Adipose tissue (tissue), 3 donors: ENCODE measurements around the gene PNKP. TPM values are rescaled to one million over a fixed set of nuclear protein-coding genes. Genes with fewer than 3 reads are reported as not detected.

ENCODE experiments used
- H3K27ac ChIP-seq: one replicate; pipeline ENCODE4 v1.5.1; 2013; ENCODE audit warnings: low read depth, low read length
- WGBS, 3 donors: extraction: QIAGEN DNeasy Blood & Tissue Kit; methylation state at CpG; one replicate each; pipeline ENCODE4 v1.1.7; 2013; 5-methylcytosine and 5-hydroxymethylcytosine counted together
- polyA plus RNA-seq, 3 donors: library from polyadenylated mRNA; stranded (reverse); fragments of 200-250 nt; gene quantifications; one replicate each; pipeline ENCODE4 v1.2.3, GENCODE V29; 2013
- donor health status: healthy with polysubstance abuse.
- donor health status: Bipolar disorder and iron deficiency.
- donor health status: healthy.

The PNKP gene
- polyA plus RNA-seq, 3 donors: 29.7 to 50.9 (median 45.8) TPM

DNA sequence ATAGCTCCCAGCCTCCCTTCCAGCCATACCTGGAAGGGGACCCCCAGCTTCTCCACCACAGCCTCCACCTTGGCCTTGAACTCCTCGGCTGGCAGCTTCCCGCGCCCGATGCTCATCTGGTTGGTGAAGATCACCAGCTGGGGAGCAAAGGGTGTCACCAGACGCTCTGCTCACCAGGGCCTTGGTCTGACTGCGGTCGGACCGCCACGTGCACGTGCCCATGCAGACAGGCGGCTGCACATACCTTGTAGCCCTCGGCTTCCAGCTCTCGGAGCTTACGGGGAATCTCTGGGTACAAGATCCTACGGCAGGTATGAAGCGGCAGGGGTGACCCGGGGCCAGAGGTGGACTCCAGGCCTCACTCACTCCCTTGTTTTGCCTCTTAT lies 3.4 kb downstream of the PNKP start:
- no peak overlapping the region for H3K27ac ChIP-seq
- 83 to 95% (median 92%) methylated on average over 17 of the region's 17 CpGs for WGBS, 3 donors

DNA sequence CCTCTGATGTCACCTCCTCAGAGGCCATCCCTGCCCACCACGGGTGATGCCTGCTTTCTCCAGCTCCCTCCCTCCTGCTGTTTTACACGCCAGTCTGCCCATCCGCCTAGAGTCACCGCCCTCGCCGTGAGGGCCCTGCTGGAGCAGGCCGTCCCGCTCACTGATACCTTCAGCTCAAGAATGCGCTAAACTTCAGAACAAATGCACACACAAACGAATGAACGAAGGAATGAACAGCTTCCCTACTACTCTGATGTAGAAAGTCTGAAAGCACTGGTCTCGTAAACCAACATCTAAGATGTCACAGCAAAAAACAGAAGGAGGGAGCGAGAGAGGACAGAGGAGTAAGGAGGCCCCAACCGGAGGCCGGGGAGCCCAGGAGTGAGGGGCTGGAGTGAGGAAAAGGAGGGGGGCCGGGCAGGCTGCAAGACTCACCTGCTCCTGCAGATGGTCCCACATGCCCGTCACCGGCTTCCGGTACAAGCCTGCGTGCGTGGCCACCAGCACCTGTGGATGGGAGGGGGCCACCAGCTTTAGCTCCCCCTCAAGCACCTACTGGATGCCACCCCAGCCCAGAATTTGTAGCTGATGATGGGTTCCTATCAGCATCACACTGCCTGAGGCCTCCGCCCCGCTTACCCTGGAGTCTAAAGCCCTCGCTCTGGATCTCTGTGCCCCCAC lies 4.0 kb downstream of the PNKP start:
- 92 to 95% (median 94%) methylated on average over 20 to 24 of the region's 24 CpGs for WGBS, 3 donors
- H3K27ac ChIP-seq: no peak overlapping the region

DNA sequence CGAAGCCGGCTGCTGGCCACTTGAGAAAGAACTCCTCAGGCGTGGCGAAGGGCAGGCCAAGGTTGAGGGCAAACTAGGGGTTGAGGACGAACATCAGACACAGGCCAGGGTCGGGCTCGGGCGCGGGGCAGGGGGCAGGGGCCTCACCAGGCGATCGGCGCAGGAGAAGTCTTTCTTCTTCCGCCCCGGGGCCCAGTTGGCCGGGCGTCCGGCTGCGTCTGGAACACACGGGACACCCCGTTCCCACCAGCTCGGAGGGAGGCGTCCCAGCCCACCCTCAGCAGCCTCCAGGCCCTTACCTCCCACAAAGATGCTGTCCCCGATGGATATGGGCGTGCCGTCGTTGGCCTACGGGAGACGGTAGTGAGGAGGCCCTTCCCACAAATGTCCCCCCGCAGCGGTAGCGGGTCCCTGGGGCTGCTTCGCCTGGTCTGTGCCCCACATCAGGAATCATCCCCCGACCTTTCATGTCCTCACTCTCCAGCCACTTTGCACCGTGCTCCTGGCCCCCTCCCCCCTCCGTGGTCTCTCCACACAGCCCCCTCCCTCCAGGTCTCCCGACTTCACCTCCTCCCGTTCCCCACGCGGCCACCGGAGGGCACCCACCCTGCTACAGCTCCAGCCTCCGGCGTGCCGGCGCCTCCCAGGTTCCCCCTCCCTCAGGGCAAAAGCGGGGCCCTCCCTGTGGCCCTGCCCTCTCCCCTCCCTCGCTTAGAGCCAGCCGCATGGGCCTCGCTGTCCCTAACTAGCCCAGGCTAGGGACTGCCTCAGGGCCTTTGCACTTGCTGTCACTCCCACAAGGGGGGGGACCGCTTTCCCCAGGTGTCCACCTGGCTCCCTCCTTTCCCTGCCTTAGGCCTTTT lies 4.8 kb downstream of the PNKP start:
- 81 to 89% (median 87%) methylated on average over 41 to 49 of the region's 49 CpGs for WGBS, 3 donors
- H3K27ac ChIP-seq: no peak overlapping the region

DNA sequence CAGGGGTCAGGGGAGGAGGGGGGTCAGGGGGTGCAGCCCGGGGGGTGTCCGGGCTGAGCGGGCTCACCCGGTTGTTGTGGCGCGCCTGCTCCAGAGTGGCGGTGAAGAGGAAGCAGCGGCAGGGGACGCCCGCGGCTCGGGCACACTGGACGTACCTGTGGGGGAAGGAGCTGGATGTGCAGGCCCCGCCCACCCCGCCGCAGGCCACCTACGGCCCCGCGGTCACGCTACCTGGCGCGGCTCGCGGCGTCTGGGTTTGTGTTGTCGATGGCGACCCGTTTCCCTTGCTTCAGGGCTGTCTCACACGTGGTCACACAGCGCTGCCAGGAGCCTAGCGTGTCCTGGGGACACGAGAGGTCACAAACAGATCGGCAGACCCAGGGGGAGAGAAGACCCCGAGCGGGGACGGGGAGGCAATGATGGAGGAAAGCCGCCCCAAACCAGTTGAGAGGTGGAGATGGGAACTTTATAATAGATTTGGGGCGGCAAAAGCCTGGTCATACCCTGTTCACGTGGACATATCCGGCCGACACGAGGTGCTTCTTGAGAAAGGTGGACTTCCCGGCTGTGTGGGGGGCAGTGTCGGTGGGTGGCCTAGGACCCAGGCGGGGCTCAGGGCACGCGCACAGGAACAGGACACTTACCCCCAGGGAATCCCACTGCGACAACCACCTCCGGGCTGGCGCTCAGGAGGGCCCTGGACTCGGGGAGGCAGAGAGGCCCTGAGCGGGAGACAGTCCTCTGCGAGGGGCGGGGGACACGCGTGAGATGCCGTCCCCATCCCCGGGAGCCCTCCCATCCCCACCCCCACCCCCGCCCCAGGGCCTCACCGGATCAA lies 5.6 kb downstream of the PNKP start:
- H3K27ac ChIP-seq: no peak overlapping the region
- 86 to 87% (median 87%) methylated on average over 58 to 60 of the region's 60 CpGs for WGBS, 3 donors

DNA sequence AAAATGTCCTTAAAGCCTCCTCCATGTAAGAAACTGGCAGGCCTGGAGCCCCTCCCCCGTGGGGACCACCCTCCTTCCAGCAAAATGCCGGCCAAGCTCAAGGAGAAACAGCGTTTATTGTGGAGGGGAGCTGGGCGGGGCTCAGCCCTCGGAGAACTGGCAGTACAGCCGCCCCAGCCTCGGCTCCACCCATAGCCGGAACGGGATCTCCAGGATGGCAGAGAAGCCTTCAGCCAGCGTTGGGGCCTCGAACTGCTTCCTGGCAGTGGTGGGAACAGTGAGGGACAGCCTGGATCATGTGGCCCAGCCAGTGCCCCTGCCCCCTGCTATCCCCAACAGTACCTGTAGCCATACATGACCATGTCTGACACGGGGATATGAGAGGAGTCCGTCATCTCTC lies 6.3 kb downstream of the PNKP start:
- 53 to 59% (median 55%) methylated on average over 12 to 13 of the region's 13 CpGs for WGBS, 3 donors
- H3K27ac ChIP-seq: no peak overlapping the region

DNA sequence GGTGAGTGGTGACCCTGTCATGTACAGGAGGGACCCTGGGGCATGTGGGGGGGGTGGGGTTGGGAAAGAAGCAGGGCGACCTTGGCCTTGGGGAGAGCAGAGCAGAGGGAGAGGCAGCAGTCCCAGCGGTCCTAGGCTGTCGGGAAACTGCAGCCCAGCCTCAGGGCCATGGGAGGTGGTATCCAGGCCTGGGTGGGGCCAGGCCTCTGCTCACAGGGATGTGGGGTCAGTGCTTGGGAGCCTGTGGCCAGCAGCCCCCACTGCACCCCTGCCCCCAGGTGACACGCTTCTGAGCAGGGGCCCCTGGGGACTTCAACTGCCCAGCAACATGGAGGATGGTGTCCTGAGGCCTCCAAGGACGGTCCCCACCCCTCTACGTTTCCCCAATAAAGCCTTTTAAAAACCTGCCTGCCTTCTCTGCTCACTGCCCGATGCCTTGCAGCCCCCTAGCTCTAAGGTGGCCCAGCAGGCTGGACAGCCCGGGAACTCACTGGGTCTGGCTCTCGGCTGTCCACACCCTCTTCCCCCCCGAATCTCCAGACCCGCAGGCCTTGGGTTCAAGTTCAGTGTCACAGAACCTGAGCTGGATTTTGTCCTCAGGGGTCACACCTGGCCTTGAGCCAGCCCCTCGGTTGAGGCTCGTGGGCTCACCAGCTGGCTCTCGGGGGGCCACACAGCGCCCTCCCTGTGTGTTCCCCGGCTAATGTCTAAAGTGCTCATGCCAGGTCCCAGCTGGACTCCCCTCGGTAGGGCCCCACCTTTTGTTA lies 6.9 kb downstream of the PNKP start:
- no peak overlapping the region for H3K27ac ChIP-seq
- 65 to 81% (median 79%) methylated on average over 17 of the region's 17 CpGs for WGBS, 3 donors

DNA sequence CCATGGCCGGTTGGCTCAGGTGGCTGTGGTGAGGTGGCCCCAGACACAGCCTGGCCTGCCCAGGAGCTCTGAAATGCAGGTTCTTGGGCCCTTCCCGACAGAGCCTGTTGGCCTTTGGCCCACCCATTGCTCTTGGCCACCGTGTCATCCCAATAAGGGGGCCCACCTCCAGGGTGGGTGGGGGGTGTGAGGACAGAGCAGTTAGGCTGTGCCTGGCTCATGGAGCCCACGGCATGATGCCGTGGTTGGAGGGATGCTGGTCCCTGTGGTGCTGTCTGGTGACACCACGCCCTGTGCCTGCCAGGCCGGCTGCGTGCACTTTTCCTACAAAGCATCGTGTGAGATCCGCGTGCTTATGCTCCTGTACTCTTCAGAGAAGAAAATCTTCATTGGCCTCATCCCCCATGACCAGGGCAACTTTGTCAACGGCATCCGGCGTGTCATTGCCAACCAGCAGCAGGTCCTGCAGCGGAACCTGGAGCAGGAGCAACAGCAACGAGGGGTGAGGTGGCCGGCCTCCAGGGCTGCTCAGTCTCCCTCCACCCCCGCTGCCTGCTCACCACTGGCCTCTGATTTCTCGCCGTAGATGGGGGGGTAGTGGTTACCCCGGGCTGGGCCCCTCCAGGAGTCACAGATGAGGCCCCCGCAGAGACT lies 7.6 kb downstream of the PNKP start:
- H3K27ac ChIP-seq: no peak overlapping the region
- 81 to 87% (median 84%) methylated on average over 22 of the region's 22 CpGs for WGBS, 3 donors

DNA sequence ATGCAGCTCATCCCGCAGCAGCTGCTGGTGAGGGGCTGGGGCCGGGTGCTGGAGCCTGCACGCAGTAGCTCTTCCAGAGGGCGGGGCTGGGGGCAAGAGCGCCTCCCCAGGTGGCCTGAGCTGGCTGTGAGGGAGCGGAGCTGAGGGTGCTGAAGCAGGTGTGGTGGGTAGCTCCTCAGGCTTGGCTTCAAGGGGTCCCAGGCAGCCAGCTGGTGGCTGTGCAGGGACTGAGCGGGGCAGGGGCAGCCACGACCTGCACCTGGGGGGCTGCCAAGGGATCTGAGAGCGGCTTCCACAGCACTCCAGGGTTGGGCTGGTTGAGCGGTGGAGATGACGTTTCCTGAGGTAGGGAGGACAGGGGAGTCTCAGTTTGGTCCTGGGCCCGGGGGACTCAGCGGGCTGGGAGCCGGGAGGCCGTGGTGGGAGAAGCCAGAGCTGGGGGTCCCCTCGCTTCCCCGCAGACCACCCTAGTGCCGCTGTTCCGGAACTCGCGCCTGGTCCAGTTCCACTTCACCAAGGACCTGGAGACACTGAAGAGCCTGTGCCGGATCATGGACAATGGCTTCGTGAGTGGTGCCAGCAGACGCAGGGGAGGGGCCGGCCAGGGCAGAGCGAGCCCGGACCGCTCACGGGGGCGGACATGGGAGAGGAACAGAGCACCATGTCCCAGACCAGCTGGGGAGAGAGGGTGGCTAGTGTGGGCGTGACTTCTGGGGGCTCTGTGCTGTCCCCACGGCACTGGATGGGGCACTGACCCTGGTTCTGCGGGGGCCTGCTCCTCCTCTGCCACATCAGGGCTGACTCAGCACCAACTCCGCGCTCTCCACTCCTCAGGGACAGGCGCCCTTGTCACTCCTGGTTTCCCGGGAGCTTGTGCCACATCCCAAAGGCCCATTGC lies 9.0 kb downstream of the PNKP start:
- H3K27ac ChIP-seq: no peak overlapping the region
- 88 to 89% (median 88%) methylated on average over 36 to 37 of the region's 37 CpGs for WGBS, 3 donors

DNA sequence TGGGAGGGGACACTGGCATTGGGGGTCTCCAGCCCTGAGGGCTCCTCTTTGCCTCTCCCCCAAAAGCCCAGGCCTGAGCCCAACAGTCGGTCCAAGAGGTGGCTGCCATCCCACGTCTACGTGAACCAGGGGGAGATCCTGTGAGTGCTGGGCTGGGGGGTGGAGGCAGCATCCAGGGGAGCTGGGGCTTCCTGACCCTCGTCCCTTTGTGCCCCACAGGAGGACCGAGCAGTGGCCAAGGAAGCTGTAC lies 9.6 kb downstream of the PNKP start:
- H3K27ac ChIP-seq: no peak overlapping the region

DNA sequence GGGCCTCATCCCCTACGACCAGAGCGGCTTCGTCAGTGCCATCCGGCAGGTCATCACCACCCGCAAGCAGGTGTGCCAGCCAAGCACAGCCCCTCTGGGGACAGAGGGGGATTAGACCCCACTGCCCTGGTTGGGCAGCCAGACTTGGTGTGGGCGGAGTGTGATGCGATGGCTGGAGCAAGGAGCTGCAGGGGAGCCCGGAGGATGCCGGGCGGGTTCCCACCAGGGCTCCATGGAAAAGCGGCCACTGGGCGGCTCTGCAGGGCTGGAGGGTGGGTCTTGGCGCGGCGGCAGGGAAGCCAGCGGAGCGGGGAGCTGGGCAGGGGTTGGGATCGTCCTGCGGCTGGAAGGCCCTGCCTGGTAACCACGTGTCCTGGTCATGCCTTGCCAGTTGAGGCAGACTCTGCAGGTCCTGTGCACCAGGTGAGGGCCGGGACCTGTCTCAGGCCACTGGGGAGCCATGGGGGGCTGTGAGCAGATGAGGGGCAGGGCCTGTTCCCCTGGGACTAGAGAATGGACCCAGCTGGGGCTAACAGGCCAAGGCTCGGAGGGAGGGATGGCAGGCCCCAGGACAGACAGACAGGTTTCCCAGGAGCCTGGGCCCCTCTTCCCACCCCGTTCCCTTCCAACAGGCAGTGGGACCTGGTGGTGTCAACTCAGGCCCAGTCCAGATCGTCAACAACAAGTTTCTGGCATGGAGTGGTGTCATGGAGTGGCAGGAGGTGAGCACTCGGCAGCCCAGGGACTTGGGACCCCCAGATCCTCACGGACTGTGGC lies 10.1 kb downstream of the PNKP start:
- WGBS, 3 donors: 91 to 93% (median 91%) methylated on average over 23 to 26 of the region's 26 CpGs

More for the DNA sequence above, 9.6 kb downstream of the PNKP start:
- 82 to 87% (median 83%) methylated on average over 4 to 5 of the region's 5 CpGs for WGBS, 3 donors

DNA sequence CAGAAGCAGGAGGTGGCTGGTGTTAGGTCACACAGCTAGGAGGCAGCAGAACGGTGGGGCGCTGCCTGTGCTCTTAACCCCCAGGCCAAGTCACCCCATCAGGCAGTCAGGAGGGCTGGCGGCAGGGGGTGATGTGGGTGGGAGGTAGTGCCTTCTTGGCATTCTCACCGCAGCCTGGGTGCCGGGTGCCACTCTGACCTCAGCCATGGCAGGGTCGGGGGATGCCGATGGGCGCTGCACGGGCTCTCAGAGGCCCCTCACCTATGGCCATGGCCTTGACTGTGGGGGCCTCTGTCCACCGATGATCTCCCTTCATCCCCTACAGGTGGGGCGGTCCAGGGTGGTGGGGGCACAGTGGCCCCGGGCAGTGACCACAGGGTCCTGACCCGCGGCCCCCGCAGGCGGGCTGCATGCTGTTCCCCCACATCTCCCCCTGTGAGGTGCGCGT lies 10.8 kb downstream of the PNKP start:
- H3K27ac ChIP-seq: no peak overlapping the region
- WGBS, 3 donors: 88 to 92% (median 92%) methylated on average over 17 to 18 of the region's 18 CpGs

More for the DNA sequence above, 10.1 kb downstream of the PNKP start:
- H3K27ac ChIP-seq: no peak overlapping the region

DNA sequence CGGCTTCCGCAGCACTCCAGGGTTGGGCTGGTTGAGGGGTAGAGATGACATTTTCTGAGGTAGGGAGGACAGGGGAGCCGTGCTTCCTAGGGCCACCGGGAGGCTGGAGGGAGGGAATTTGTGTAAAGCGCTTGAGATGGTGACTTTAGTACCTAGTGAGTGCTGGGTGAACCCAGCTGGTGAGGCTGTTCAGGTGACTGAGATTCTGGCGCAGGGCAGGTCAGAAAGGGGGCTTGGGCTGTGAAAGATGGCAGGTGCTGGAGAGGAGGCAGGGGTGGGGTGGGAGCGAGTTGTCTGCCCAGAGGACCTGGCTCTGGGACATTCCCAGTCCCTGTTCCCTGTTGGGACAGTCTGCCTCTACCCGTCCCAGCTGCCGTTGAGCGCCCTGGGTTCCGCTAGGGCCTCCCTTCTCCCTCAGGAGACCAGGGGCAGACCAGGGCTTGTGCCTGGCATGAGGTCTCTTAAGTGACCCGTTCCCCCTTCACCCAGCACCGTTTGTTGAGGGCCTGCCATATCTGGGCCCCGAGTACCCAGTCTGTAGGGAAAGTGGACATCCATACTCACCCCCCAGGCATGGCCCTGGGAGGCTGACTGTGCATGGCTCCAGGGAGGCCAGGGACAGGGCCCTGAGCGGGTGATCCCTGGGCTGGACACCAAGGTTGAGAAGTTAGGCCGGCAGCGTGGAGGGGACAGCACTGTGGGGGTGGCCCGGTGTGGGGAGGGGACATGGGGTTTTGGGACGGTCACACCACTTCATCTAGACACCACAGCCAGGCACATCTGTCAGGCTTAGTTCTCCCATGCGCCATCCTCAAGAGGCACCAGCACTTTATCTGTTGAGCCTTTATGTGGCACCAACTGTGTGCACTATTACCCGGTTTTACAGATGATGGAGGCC lies 11.5 kb downstream of the PNKP start:
- H3K27ac ChIP-seq: no peak overlapping the region
- WGBS, 3 donors: 78 to 86% (median 81%) methylated on average over 21 of the region's 21 CpGs

DNA sequence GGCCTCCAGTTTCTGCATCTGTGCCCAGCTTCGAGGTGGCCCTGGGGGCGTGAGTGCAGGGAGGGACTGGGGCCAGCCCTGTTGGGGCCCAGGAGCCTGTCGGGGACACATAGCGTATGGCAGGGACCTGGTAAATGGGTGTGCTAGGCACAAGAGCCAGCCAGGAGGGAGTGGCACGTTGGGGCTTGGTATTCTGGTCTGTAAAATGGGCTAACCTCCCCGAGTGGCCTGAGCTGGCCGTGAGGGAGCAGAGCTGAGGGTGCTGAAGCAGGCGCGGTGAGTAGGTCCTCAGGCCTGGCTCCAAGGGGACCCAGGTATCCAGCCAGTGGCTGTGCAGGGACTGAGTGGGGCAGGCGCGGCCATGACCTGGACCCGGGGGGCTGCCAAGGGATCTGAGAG lies 12.1 kb downstream of the PNKP start:
- 91 to 92% (median 91%) methylated on average over 12 of the region's 12 CpGs for WGBS, 3 donors
- H3K27ac ChIP-seq: no peak overlapping the region

DNA sequence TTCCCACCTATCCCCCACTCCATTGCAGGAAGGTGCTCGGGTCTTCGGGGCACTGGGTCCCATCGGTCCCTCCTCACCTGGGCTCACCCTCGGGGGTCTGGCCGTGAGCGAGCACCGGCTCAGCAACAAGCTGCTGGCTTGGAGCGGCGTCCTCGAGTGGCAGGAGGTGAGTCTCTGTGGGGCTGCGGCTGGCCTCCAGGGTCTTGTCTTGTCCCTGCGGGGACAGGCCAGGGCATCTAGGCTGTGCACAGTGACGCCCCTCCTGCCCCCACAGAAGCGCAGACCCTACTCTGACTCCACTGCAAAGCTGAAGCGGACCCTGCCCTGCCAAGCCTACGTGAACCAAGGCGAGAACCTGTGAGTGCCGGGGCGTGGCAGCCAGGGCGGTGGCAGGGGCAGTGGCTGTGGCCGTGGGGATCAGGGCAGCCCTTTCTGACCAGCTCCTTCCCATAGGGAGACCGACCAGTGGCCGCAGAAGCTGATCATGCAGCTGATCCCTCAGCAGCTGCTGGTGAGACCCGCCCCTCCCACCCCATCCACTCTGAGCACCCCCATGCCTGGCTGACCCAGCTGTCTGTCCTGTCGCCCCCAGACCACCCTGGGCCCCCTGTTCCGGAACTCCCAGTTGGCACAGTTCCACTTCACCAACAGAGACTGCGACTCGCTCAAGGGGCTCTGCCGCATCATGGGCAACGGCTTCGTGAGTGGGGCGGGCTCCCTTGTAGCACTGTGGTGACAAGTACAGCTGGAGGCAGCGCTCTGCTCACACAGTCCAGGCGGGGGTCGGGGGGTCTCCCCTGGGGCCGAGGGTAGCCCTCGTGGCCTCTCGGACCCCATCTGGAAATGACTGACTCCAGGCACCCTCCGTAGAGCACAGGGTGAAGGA lies 12.8 kb downstream of the PNKP start:
- H3K27ac ChIP-seq: no peak overlapping the region
- WGBS, 3 donors: 87 to 88% (median 88%) methylated on average over 35 to 39 of the region's 39 CpGs
